ENCODE data around the gene LCE7A. TPM values are rescaled to one million over a fixed set of nuclear protein-coding genes. Genes with fewer than 3 reads are reported as not detected.

Gene LCE7A
- total and polyA plus RNA-seq, 2 donors (not counting 3 experiments of a cell fraction or from before 2014, with no cell fraction given): not detected

- no TSS peak for BruUV-seq (replicated peaks)
- no peak within 1 kb of the TSS for H3K27ac ChIP-seq (ENCODE audit: insufficient read depth, low read depth, low read length)
- FAIRE-seq: no peak
Observed at GRCh38 chr1:152907686-152908601, 48.1 kb downstream of the LCE7A start, which contains the start of gene IVL. Gene IVL, plus strand, starts transcription at chr1:152908546. Its CDS starts 1,252 bp downstream, at chr1:152909798.

More at GRCh38 chr1:152907686-152908601, 48.1 kb downstream of the LCE7A start, which contains the start of gene IVL:
- DNase-seq (ENCODE audit: low read depth, low spot score): no peak
- Histone ChIP-seq H2AFZ (ENCODE audit: low read depth, low read length) (no peak within 1 kb of the TSS), H4K20me1 (replicated peaks; ENCODE audit: control insufficient read depth, extremely low read depth, insufficient read depth, low read length) (no peaks in the 10 kb centered on the region), H3K9me3 (replicated peaks; ENCODE audit: control insufficient read depth, insufficient read depth, low read length) (no peaks in the 10 kb centered on the region), H3K36me3 (ENCODE audit: control insufficient read depth in 2 of 2, extremely low read depth in 1 of 2, insufficient read depth in 2 of 2, low read length in 2 of 2) (no peaks in the 10 kb centered on the region), H3K4me3 (replicated peaks in 1 of 3; ENCODE audit: insufficient read depth in 1 of 3, low read depth in 1 of 3, low read length in 3 of 3) (no peak within 1 kb of the TSS), H3K9me1 (replicated peaks; ENCODE audit: control insufficient read depth, extremely low read depth, insufficient read depth, low read length) (no peaks in the 10 kb centered on the region), H3K79me2 (ENCODE audit: control insufficient read depth, insufficient read depth, low read length) (no peaks in the 10 kb centered on the region), H3K9ac (replicated peaks; ENCODE audit: extremely low read depth, insufficient read depth, low read length) (no peak within 1 kb of the TSS), H3K27me3 (ENCODE audit: control insufficient read depth in 2 of 2, insufficient read depth in 2 of 2, low read length in 2 of 2) (no peaks in the 10 kb centered on the region), H3K4me2 (ENCODE audit: insufficient read depth, low read length) (no peak within 1 kb of the TSS), H3K4me1 (ENCODE audit: control insufficient read depth, extremely low read depth, insufficient read depth, low read length) (no peaks in the 10 kb centered on the region)
- CTCF ChIA-PET: no interaction called here
- POLR2A ChIA-PET: no interaction called here
- dilution Hi-C loops (cut with MboI; ENCODE audit: extremely low pct_ligation_motif_present, low sequenced_read_pairs) (no loop called here), intact Hi-C loops (cut with micrococcal nuclease) (no loop called here)
- TF ChIP-seq GATA2 (IDR thresholded peaks at IDR 0.05; ENCODE audit: insufficient read depth, insufficient read length, low read depth, low read length): no peak
- TF ChIP-seq CTCF (IDR thresholded peaks at IDR 0.05; ENCODE audit: extremely low read depth in 1 of 2, insufficient read depth in 1 of 2, low read depth in 1 of 2, low read length in 2 of 2): no peak
- TF ChIP-seq POLR2A (IDR thresholded peaks at IDR 0.05; ENCODE audit: low read depth, low read length): no peak
- TF ChIP-seq JUN (IDR thresholded peaks at IDR 0.05; ENCODE audit: borderline replicate concordance, insufficient read depth, insufficient read length, low read depth): no peak
- TF ChIP-seq POLR2AphosphoS5 (IDR thresholded peaks at IDR 0.05; ENCODE audit: insufficient read depth, low read depth, low read length): no peak
- no peak for TF ChIP-seq MYC (IDR thresholded peaks at IDR 0.05; ENCODE audit: low read depth, low read length)
- TF ChIP-seq MAX (IDR thresholded peaks at IDR 0.05; ENCODE audit: insufficient read depth, insufficient read length): no peak
- no peak for TF ChIP-seq FOS (IDR thresholded peaks at IDR 0.05; ENCODE audit: borderline replicate concordance, insufficient read depth, low read length)
- TF ChIP-seq EZH2 (IDR thresholded peaks at IDR 0.05; ENCODE audit: borderline replicate concordance, low read depth, low read length, severe bottlenecking): no peak
